H9 (cell line): Measurements from ENCODE around the gene PCNX3. TPM values are rescaled to one million over a fixed set of nuclear protein-coding genes. Genes with fewer than 3 reads are reported as not detected.

ENCODE experiments used
- DNase-seq: peaks from one replicate; pipeline ENCODE4 v3.0.0-alpha.2; 2017
- H2AFZ ChIP-seq: one replicate; pipeline ENCODE4 v1.6.1; 2013; ENCODE audit warnings: mild to moderate bottlenecking, low read length, control low read depth, moderate library complexity
- H2AK5ac ChIP-seq: 2 replicates; pipeline ENCODE4 v1.6.1; 2013; ENCODE audit warnings: low read length, control low read depth, mixed read lengths; ENCODE audit not compliant: insufficient read length
- H2BK120ac ChIP-seq: one replicate; pipeline ENCODE4 v1.6.1; 2013; ENCODE audit warnings: low read depth, mild to moderate bottlenecking, low read length, control low read depth, inconsistent platforms; ENCODE audit not compliant: poor library complexity, severe bottlenecking
- H2BK12ac ChIP-seq: 2 replicates; pipeline ENCODE4 v1.6.1; 2013; ENCODE audit warnings: low read length, control low read depth, mixed read lengths, low read depth; ENCODE audit not compliant: insufficient read length
- H2BK15ac ChIP-seq: 2 replicates; pipeline ENCODE4 v1.6.1; 2013; ENCODE audit warnings: low read depth, low read length, control low read depth
- H2BK20ac ChIP-seq: one replicate; pipeline ENCODE4 v1.6.1; 2013; ENCODE audit warnings: low read depth, mild to moderate bottlenecking, low read length, control low read depth, inconsistent platforms; ENCODE audit not compliant: poor library complexity, severe bottlenecking
- H2BK5ac ChIP-seq: 2 replicates; pipeline ENCODE4 v1.6.1; 2013; ENCODE audit warnings: low read length, control low read depth, mixed read lengths; ENCODE audit not compliant: insufficient read length
- H3K14ac ChIP-seq: 2 replicates; pipeline ENCODE4 v1.6.1; 2013; ENCODE audit warnings: low read length, control low read depth; ENCODE audit not compliant: insufficient read depth
- H3K18ac ChIP-seq: 2 replicates; pipeline ENCODE4 v1.6.1; 2013; ENCODE audit warnings: low read depth, mild to moderate bottlenecking, mixed read lengths, low read length, control low read depth; ENCODE audit not compliant: insufficient read length
- H3K23ac ChIP-seq: 2 replicates; pipeline ENCODE4 v1.6.1; 2013; ENCODE audit warnings: low read length, control low read depth, mixed read lengths, low read depth; ENCODE audit not compliant: insufficient read length
- H3K23me2 ChIP-seq: 2 replicates; pipeline ENCODE4 v1.6.1; 2013; ENCODE audit warnings: low read depth, mild to moderate bottlenecking, mixed read lengths, low read length, control low read depth; ENCODE audit not compliant: insufficient read length, poor library complexity, severe bottlenecking
- H3K27ac ChIP-seq: 2 replicates; pipeline ENCODE4 v1.5.1; 2013; ENCODE audit warnings: low read length, control low read depth, mixed read lengths, low read depth; ENCODE audit not compliant: insufficient read length
- H3K27me3 ChIP-seq: 2 replicates; pipeline ENCODE4 v1.6.1; 2013; ENCODE audit warnings: low read length, control low read depth, inconsistent platforms; ENCODE audit not compliant: insufficient read depth
- H3K4ac ChIP-seq: 2 replicates; pipeline ENCODE4 v1.6.1; 2013; ENCODE audit warnings: low read depth, mild to moderate bottlenecking, control low read depth, inconsistent platforms, low read length, moderate library complexity
- H3K4me1 ChIP-seq: 2 replicates; pipeline ENCODE4 v1.6.1; 2013; ENCODE audit warnings: low read length, control low read depth, inconsistent platforms; ENCODE audit not compliant: insufficient read depth
- H3K4me2 ChIP-seq: 2 replicates; pipeline ENCODE4 v1.6.1; 2013; ENCODE audit warnings: low read length, control low read depth, mixed read lengths; ENCODE audit not compliant: insufficient read length, insufficient read depth
- H3K56ac ChIP-seq: 2 replicates; pipeline ENCODE4 v1.6.1; 2013; ENCODE audit warnings: low read depth, mild to moderate bottlenecking, mixed read lengths, low read length, control low read depth; ENCODE audit not compliant: insufficient read length
- H3K79me1 ChIP-seq: 2 replicates; pipeline ENCODE4 v1.6.1; 2013; ENCODE audit warnings: low read depth, mild to moderate bottlenecking, moderate library complexity, low read length, control low read depth, inconsistent platforms; ENCODE audit not compliant: insufficient read depth, poor library complexity, severe bottlenecking
- H3K79me2 ChIP-seq: 2 replicates; pipeline ENCODE4 v1.6.1; 2013; ENCODE audit warnings: low read length, control low read depth, inconsistent platforms; ENCODE audit not compliant: insufficient read depth
- H3K9ac ChIP-seq: 2 replicates; pipeline ENCODE4 v1.6.1; 2013; ENCODE audit warnings: low read length, control low read depth, mixed read lengths; ENCODE audit not compliant: insufficient read length; ENCODE audit errors: extremely low read depth
- H3K9me3 ChIP-seq: one replicate; pipeline ENCODE4 v1.6.1; 2013; ENCODE audit warnings: low read depth, low read length, inconsistent platforms; ENCODE audit not compliant: control insufficient read depth
- H3T11ph ChIP-seq: one replicate; pipeline ENCODE4 v1.6.1; 2013; ENCODE audit warnings: mild to moderate bottlenecking, low read length, control low read depth, inconsistent platforms
- H4K20me1 ChIP-seq: one replicate; pipeline ENCODE4 v1.6.1; 2013; ENCODE audit not compliant: control insufficient read depth, insufficient read length, insufficient read depth
- H4K5ac ChIP-seq: 2 replicates; pipeline ENCODE4 v1.6.1; 2013; ENCODE audit warnings: low read depth, mild to moderate bottlenecking, mixed read lengths, low read length, control low read depth; ENCODE audit not compliant: insufficient read length
- H4K8ac ChIP-seq: replicated peaks from 2 replicates; pipeline ENCODE4 v1.6.1; 2013; ENCODE audit warnings: low read length, control low read depth, mixed read lengths, low read depth; ENCODE audit not compliant: insufficient read length
- H4K91ac ChIP-seq: 2 replicates; pipeline ENCODE4 v1.6.1; 2013; ENCODE audit warnings: low read depth, mild to moderate bottlenecking, moderate library complexity, mixed read lengths, low read length, control low read depth; ENCODE audit not compliant: insufficient read length
- H3K27ac Mint-ChIP-seq, 3 experiments: 2 replicates in 2 of 3; 3 replicates in 1 of 3; pipeline ENCODE4 v1.8.0; 2020 to 2021; ENCODE audit warnings: mixed read lengths in 3 of 3, mild to moderate bottlenecking in 1 of 3, moderate library complexity in 1 of 3
- H3K27me3 Mint-ChIP-seq: 2 replicates; pipeline ENCODE4 v1.8.0; 2021; ENCODE audit warnings: low read depth, mild to moderate bottlenecking, moderate library complexity, mixed read lengths
- H3K36me3 Mint-ChIP-seq, 3 experiments: 2 replicates in 2 of 3; 3 replicates in 1 of 3; pipeline ENCODE4 v1.8.0; 2020 to 2021; ENCODE audit warnings: low read depth in 3 of 3, mixed read lengths in 3 of 3; ENCODE audit not compliant: insufficient read depth in 1 of 3
- H3K4me1 Mint-ChIP-seq, 2 experiments: 2 replicates each; pipeline ENCODE4 v1.8.0; 2020; ENCODE audit warnings: mixed read lengths in 2 of 2
- H3K4me3 Mint-ChIP-seq, 2 experiments: 2 replicates in 1 of 2; 3 replicates in 1 of 2; pipeline ENCODE4 v1.8.0; 2020 to 2021; ENCODE audit warnings: mild to moderate bottlenecking in 2 of 2, mixed read lengths in 2 of 2, moderate library complexity in 1 of 2
- H3K9me3 Mint-ChIP-seq, 2 experiments: 2 replicates in 1 of 2; 3 replicates in 1 of 2; pipeline ENCODE4 v1.8.0; 2020; ENCODE audit warnings: mild to moderate bottlenecking in 2 of 2, mixed read lengths in 2 of 2, moderate library complexity in 1 of 2
- WGBS: extraction: QIAGEN DNeasy Blood & Tissue Kit; methylation state at CpG from one replicate; pipeline ENCODE4 v1.1.7; 2013; ENCODE audit warnings: missing lambda C conversion rate, low lambda C conversion rate, mixed read lengths; ENCODE audit not compliant: insufficient read length; ENCODE audit errors: extremely low coverage; 5-methylcytosine and 5-hydroxymethylcytosine counted together
- total RNA-seq: library from RNA; stranded (reverse); gene quantifications from 2 replicates; pipeline ENCODE4 v1.2.1, GENCODE V29; 2021
- TF ChIP-seq, protein P1 (sequence below): fragments of 200-600 bp; sonication (generic); conservative IDR thresholded peaks from 3 replicates; pipeline ENCODE4 v1.8.0; 2021; ENCODE audit warnings: antibody characterized with exemption, mild to moderate bottlenecking

Gene PCNX3
- total RNA-seq, 1 experiment from 2014 or later, result 50.5 TPM

DNA sequence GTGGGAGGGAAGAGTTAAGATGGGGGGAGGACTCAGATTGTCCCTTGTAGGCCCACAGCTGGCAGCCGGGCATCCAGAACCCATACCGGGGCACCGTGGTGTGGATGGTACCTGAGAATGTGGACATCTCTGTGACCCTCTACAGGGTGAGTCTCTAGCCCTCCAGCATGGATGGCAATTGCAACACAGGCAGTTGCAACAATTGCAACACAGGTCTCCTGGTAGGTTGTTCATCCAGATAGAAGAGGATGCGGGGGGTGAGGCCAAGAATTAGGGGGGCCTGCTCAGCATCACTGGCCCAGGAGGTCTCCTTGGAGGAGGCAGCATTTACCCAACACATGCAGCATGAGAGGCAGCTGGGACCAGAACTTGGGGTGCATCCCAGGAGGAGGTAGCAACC is 36.3 kb upstream of the PCNX3 start:
- Histone ChIP-seq H3K23me2 (peaks cover 7% of the 10 kb centered on the region), H3K18ac (no peak overlapping the region), H3K79me2 (no peaks in the 10 kb centered on the region), H2AK5ac (no peak overlapping the region), H2BK5ac (no peak overlapping the region), H3T11ph (no peak overlapping the region), H2BK12ac (no peak overlapping the region), H4K5ac (no peak overlapping the region), H3K4me1 (no peaks in the 10 kb centered on the region), H4K20me1 (no peaks in the 10 kb centered on the region), H3K23ac (no peak overlapping the region), H3K4ac (no peak overlapping the region), H2AFZ (no peak overlapping the region), H4K91ac (no peak overlapping the region), H3K56ac (no peak overlapping the region), H2BK20ac (no peak overlapping the region), H3K4me2 (no peak overlapping the region), H3K9me3 (no peaks in the 10 kb centered on the region), H3K27ac (no peak overlapping the region), H2BK120ac (no peak overlapping the region), H3K9ac (no peak overlapping the region), H3K14ac (no peak overlapping the region), H3K27me3 (peaks cover 8% of the 10 kb centered on the region; the same call in 1 of the 2 replicates), H2BK15ac (no peak overlapping the region), H3K79me1 (no peaks in the 10 kb centered on the region), H4K8ac (no peak overlapping the region)
- H3K27ac Mint-ChIP-seq, result no peak overlapping the region
- no peak overlapping the region for H3K4me3 Mint-ChIP-seq
- H3K4me1 Mint-ChIP-seq, result peaks cover 15 to 24% of the 10 kb centered on the region in 2 experiments
- H3K27me3 Mint-ChIP-seq, result peaks cover 33% of the 10 kb centered on the region
- H3K9me3 Mint-ChIP-seq, result no peaks in the 10 kb centered on the region
- TF ChIP-seq, protein P1, sequence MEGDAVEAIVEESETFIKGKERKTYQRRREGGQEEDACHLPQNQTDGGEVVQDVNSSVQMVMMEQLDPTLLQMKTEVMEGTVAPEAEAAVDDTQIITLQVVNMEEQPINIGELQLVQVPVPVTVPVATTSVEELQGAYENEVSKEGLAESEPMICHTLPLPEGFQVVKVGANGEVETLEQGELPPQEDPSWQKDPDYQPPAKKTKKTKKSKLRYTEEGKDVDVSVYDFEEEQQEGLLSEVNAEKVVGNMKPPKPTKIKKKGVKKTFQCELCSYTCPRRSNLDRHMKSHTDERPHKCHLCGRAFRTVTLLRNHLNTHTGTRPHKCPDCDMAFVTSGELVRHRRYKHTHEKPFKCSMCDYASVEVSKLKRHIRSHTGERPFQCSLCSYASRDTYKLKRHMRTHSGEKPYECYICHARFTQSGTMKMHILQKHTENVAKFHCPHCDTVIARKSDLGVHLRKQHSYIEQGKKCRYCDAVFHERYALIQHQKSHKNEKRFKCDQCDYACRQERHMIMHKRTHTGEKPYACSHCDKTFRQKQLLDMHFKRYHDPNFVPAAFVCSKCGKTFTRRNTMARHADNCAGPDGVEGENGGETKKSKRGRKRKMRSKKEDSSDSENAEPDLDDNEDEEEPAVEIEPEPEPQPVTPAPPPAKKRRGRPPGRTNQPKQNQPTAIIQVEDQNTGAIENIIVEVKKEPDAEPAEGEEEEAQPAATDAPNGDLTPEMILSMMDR, result no peak
- H3K36me3 Mint-ChIP-seq, result no peaks in the 10 kb centered on the region
- WGBS, result no CpG with 5 or more reads among the region's 4 CpGs
- no peak for DNase-seq
